Left renal cortex interstitium (tissue), 4 donors: ENCODE data around the gene GABBR2. TPM values are rescaled to one million over a fixed set of nuclear protein-coding genes. Genes with fewer than 3 reads are reported as not detected.
"Not testable (repeated sequence)": the region's sequence is repeated elsewhere in the genome, so short reads cannot be mapped to it uniquely, and the experiment has no call there.

Experiments used
- DNase-seq, 4 donors: peaks; one replicate each; pipeline ENCODE4 v3.0.0-alpha.2; 2013; ENCODE audit warnings: low read depth in 4 of 4, low spot score in 2 of 4, missing footprints in 1 of 4
- polyA plus RNA-seq, 4 donors: library from polyadenylated mRNA; unstranded; fragments of 120-200 nt; gene quantifications; one replicate each; pipeline ENCODE4 v1.2.1, GENCODE V29; 2013; ENCODE audit not compliant: insufficient read length in 4 of 4

GABBR2 gene
- polyA plus RNA-seq, 4 donors, result 4.5 to 5.6 (median 5.3) TPM

DNA sequence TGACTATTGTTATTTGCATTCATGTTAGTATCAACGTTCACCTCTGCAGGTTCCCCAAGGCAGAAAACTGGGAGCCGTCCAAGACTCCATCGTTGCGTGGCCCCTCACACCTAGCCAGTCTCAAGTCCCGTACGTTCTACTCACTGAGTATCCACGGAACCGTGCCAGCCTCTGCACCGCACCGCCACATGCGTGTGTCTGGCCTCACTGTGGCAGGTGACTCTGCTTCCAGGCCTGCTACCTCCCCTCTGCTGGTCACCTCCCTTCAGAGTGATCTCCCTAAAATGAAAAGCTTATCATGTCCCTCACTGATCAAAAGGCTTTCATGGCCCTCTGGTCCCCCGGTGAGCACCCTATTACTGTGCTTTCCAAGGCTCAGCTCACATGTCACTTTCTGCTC lies 108.1 kb downstream of the GABBR2 start:
- DNase-seq, result no peak

DNA sequence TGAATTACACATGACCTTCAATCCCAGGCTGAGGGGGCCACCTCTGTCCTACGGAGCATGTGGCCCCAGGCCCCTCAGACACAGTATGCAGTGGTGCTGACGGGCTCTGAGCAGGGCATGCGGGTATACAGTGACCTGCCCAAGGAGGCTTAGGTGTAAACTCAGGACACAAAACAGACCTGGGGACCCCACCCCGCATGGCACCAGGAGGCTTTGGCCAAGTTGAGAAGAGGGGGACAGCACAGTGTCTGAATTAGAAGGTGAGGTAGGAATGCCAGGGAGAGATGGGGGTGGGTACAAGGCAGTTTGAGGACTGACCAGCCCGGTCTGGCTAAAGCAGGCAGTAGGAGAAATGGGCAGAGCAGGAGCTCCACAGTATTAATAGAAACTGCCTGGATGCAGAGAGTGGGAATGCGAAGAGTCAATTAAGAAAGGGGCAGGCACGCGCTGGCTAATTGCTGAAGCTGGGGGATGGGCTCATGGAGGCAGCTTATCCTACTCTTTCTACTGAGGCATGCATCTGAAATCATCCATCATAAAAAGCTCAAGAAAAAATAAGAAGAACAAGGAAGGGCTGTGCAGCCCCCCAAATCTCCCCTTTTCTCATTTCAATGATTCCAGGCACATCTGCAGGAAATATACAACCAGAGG lies 109.0 kb downstream of the GABBR2 start:
- DNase-seq, result no peak

DNA sequence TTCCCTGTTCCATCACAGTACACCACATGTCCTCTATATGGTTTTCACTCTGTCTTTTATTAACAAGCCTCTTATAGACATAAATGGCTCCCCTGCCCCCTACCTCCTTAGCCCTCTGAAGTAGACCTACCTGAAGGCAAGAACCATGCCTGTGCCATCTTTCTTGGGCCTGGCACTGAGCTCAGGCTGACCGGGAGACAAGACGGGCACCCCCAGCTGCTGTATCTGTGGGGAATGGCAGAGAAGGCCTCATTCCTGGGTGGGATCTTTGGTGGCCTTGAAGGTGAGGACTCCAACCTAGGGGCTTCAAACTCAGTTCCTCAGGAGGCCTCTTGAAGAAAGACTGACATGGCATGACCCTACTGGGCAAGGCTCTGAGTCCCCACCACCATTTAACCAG lies 109.9 kb downstream of the GABBR2 start:
- no peak for DNase-seq

DNA sequence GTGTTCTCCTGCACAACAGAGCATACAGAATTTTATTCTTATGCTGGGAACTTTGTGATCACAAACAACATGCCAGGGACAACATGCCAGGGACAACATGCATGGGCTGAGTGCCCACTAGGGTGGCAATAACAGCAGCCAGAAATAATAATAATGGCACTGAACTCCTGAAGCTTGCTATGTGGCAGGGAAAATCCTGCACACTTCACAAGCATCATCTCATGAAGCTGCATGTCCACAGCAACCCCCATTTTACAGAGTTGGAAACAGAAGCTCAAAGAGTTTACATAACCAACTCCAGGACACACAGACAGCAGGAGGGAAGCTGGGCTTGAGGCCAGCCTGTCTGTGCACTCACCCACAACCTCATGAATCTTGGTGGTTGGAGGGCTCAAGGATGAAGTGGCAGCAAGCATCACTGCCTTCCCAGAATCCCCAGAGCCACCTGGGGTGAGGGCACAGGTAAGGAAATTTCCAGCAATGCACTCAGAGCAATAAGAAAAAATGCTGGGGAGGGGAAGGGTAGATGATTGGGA lies 111.4 kb downstream of the GABBR2 start:
- DNase-seq, result no peak

DNA sequence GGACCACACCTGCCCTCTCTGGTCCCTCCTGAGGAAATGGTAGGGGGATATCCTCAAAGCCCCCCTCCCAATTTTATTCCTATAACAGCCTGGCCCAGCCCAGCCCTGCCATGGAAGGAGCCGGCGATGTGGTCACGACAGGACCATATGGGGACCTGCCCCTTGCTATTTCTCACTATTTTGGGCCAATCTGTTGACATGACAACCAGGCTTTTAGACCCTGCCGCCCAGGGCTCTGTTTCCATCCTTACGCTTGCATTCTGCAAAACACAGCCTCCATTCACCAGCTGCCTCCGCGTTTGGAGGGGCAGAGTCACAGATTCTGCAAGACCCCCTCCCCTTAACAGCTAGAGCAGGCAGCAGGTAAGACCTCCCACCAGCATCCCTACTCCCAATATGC lies 112.2 kb downstream of the GABBR2 start:
- DNase-seq, result no peak

DNA sequence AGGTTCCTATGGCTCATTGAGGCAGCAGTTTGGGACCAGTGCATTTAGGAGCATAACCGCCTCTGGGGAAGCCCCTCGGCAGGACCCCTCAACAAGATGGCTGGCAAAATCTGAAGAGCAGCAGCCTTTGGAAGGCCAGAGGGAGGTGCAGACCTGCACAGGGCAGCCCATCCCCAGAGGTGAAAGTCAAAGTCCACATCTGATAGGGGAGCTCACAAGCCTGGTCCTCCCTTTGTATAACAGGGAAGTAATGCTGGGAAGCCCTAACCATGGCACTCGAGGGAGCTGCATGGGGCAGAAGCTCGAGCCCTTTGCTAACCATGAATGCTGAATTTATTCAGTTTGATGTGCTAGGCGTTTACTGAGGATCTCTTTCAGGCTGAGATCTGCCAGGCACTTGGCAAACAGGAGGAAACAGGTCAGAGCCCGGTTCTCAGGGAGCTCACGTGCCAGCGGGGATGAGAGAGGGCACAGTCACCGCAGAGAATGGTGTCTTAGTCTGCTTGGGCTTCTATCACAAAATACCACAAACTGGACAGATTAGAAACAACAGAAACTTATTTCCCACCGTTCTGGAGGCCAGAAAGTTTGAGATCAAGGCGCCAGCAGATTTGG lies 114.1 kb downstream of the GABBR2 start:
- no peak for DNase-seq

DNA sequence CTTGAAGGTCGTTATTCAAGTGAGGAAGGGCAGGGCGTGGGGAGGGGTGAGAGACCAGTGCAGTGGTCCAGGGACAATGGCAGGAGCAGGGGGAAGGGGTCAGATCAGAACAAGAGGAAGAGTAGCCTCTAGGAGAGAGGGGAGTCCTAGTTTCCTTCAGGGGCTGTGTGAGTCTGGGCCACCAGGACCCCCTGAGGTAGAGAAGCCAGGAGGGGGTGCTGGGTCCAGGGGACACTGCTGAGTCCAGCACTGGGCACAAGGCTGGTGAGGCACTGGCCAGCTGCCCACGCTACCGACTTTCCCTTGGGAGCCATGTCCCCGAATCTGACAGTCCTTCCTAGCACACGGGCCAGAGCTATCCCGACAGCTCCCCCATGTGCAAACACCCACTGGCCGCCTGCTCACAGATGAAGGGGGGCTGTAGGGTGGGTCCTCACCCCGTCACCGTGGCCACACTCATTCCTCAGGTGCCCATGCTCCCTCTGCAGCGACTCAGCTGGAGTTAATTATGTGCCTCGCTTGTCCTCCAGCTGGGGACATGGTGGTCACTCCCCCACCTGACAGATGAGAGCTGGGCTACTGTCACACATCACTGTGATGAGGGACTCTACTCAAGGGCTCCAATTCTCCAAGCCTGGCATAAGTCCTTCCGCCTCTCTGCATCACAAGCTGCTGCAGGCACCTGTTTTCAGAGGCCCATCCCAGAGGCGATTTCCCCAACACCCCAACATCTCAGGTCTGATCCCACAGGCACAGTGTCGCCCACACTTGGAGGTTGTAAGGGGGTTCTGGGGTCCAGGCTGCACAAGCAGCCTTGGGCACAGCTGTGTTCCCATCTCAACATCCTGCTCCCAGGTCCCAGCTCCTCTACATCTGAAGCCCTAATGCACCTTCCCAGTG lies 115.1 kb downstream of the GABBR2 start:
- DNase-seq, result no peak

DNA sequence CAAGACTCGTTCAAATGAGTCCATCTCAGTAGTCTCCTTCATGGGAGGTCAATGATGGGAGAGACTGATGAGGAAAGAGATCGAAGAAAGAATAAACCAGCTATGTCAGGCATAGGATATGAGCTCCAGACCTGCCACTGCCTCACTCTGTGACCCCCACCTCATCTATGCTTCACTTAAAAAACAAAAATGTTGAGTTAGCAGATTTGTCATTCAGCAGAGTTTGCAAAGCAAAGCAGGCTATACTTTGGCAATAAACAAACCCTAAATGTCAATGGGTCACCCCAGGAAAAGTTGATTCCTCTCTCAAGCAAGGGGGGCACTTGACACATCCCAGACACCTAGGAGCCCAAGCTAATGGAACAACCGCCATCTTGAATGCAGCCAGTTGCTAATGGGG lies 117.0 kb downstream of the GABBR2 start:
- no peak for DNase-seq

DNA sequence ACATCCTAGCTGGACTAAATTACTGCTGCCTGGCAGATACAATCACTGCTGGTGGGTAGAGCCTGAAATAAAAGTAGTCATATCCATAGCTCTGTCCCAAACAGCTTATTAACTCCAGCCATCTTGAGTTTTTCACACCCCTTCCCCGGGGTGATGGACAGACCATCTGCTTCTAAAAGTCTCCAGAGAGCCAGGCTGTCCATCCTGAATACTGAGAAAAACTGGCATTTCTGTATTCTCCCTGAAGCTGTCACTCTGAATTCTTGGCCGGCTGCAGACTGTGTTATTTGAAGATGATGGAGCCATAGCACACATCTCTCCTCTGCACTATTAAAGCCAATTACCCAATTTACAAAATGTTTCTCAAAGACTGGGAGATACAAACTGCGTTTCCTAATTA lies 118.6 kb downstream of the GABBR2 start:
- no peak for DNase-seq

DNA sequence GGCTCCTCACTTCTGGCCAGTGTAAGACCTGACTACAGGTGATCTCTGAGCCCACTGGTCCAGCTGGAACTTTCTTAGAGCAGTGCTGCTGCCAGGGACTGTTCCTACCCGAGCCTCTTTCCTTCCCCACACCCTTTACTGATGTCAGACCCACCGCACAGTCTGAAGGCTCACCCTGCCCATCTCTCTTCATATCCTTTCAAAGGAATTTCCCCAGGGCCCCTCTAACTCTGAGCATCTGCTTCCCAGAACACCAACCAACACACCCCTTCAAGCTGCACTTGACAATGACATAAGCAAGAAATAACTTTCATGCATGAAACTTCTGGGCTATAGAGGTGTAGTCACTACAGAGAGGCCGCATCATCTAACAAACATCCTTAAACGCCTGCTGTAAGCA lies 119.6 kb downstream of the GABBR2 start:
- DNase-seq, result no peak

DNA sequence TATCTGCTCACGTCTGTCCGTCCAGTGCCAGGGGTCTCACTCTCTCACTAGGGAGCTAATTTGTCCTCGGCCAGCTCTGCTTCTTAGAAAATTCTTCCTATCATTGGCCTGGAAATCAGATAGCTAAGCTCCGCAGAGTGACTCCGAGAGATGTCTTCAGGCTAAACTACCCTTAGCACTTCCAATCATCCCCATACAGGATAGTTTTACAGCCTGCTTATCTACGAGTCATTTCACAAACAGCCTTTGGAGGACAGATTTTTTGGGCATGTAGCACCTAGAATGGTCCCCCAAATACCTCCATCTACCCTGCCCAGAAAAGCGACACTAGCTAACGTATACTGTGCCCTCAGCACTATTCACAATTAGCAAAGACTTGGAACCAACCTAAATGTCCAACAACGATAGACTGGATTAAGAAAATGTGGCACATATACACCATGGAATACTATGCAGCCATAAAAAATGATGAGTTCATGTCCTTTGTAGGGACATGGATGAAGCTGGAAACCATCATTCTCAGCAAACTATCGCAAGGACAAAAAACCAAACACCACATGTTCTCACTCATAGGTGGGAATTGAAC lies 123.8 kb downstream of the GABBR2 start:
- not testable (repeated sequence) for DNase-seq

DNA sequence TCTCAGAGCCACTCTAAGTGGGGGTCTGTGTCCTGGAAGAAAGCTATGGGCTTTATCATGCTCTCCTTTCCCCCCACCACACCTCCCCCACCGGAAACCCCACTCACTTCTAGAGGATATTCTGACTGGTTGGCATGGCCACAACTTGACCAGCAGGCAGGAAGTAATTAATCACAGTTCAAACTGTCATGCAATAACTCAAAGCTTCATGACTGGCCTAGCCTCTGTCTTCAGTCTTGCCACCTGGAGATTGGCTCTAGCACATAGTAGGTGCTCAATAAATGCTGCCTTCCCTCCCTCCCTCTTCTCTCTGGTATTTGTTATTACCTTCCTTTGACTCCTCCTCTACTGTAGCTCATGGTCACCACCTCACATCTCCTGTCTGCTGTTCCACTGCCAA lies 124.7 kb downstream of the GABBR2 start:
- no peak for DNase-seq

DNA sequence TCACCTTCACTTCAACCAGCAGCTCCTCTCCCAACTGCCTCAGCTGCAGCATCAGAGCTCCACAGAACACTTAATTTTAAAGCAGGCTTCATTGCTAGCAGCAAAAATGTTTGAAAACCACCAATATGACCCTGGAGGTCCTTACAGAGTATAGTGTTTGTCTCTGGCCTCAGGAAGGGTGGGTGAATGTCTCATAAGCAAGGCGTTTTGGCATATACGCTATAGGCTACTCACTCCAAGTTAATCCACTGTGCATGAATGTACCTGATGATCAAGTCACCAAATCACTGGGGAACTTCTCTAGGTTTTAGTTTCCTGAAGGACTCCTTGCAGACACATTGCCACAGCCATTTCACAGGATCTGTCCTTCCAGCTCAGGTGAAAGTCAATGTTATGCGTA lies 125.3 kb downstream of the GABBR2 start:
- DNase-seq, result no peak

DNA sequence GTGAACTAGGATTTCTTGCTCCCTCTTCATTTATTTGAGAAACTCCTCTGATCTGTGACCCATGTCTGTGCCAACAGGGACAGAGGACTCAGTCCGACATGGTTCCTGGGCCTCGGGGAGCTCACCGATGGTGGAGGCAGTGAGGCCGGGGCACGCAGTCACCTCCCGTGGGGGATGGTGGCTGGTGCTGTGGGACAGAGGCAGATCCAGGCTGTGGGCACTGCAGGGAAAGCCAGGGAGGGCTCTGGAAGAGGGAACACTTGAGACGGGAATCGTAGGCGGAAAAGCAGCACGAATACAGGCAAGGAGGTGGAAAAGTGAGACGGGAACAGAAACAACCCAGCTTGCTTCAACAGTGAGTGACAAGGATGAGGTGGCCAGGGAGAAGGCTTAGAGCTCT lies 127.8 kb downstream of the GABBR2 start:
- DNase-seq, result no peak

DNA sequence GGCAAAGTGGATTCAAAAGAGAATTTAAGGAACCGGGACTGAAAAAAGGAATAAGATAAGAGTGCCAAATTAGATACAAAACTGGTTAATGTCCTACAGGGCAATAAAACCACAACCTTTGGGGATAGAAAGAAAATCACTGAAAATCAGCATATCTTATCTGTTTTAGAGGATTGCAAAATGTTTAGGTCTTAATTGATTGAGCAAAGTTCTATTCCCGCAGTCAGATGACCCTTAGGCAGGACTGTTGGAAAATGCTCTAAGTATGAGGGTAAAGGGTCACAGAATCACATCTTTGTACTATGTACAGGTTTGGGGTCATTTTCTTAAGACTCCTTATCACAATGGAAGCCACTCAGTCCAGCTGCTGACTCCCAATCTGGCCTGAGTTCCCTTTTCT lies 129.0 kb downstream of the GABBR2 start:
- no peak for DNase-seq

DNA sequence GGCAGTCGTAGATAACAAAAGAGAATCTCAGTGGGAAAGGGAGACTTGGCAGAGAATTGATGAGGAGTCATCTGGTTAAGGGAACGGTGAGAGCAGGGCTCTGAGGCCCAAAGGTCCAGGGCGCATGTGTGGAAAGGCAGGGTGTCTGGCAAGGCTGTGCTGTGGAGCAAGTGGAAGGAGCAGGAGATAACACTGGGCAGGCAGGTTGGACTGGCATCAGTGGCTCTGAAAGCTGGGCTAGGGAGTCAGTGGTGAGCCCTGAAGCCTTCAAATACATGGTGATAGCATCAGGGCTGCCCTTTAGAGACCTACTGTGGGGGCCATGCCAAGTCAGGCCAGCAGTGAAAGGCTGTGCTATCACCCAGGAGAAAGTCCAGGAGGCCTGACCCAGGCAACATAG lies 131.3 kb downstream of the GABBR2 start:
- DNase-seq, result no peak

DNA sequence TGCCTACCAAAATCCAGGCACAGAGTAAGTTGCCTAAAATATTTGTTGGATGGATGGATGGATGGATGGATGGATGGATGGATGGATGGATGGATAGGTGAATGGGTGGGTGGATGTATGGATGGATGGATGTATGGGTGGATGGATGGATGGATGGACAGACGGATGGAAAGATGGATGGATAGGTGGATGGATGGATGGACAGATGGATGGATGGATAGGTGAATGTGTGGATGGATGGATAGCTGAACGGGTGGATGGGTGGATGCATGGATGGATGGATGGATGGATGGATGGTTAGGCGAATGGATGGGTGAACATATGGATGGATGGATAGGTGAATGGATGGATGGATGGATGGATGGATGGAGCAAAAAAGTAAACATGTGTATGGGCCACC lies 131.9 kb downstream of the GABBR2 start:
- no peak for DNase-seq

DNA sequence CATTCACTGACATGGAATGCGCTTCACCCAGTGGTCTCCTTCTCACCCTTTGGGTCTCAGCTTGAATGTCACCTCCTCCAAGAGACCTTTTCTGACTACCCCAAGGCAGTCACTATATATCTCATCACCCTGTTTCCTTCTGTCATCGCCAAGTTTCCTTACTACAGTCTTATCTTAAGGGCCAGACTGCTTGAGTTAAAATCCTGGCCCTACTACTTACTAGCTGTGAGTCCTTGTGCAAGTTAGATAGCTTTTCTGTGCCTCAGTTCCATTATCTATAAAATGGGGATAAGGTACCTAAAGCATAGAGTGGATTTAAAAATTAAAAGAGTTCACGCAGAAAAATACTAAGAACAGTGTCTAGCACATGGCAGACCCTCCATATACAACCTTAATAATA lies 132.4 kb downstream of the GABBR2 start:
- no peak for DNase-seq

DNA sequence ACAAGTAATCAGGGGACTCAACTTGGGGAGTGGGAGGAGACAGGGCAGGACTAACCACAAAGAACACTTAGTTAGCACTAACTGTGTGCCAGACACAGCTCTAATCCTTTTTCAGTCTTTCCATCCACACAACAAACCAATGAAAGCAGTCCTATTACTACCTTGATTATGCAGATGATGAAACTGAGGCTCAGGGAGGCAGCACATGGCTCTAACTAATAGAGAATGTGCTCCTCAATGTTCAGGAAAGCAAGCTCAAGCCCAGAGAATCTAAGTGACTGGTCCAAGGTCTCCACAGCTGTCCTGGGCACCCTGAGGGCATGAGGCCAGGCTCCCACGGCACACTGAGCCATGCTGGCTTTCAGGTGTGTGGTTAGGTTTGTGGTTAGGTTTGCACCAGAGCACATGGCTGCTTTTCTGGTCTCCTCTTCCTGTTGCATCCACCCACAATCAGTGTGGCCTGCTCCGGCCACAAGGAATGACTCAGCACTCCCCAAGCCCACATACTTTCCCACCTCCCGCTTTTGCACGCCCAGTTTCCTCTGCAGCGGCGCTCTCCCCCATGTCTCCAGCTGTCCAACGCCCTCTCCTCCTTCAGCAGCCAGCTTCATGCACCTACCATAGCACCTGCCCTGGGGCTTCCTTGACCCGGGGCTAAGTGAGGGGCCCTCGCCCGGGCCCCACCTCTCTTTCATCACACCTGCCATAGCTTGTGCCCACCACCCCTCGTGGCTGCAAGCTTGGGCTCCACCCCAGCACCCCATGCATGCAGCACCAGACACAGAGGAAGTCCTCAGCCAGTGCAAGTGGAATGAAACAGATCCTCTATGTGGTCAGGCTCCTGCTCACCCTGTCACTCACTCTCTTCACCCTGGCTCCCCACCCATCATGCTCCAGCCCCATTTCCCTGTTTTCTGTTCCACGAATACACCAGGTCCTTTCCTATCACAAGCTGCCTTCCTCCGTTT lies 133.1 kb downstream of the GABBR2 start:
- DNase-seq, result no peak

DNA sequence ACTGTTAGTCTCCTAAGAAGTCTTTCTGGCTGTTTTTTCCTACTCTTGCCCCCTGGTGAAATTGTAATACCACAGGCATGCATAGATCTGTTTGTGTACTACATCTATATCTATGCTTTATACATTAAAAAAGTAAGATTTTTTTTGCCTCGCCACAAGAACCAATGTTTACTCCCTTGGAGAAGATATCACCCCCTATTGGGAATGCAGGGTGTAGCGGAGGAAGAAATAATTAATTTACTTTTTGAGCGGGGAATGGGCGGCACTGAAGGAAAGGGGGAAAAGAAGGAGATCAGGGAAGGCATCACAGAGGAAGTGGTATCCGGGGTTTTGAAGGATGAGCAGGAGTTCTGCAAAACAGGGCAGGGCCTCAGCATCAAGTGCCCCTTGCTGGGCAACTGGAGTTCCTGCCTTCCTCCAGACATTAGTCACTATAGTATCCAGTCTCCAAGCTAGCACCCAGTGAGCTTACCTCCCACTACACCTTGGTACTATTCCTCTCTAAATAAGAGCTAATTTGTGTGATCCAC lies 134.9 kb downstream of the GABBR2 start:
- no peak for DNase-seq
